GM18873 (cell line): ENCODE measurements around the gene STK38L.
"Not testable (repeated sequence)": the region's sequence is repeated elsewhere in the genome, so short reads cannot be mapped to it uniquely, and the experiment has no call there.

Source experiments
- ATAC-seq: cut with Tn5 transposase; IDR thresholded peaks from one replicate; pipeline ENCODE4 v1.9.1; 2021; ENCODE audit warnings: mild to moderate bottlenecking, moderate library complexity, moderate number of reproducible peaks; ENCODE audit not compliant: unreplicated experiment, low FRiP score

Gene STK38L

DNA sequence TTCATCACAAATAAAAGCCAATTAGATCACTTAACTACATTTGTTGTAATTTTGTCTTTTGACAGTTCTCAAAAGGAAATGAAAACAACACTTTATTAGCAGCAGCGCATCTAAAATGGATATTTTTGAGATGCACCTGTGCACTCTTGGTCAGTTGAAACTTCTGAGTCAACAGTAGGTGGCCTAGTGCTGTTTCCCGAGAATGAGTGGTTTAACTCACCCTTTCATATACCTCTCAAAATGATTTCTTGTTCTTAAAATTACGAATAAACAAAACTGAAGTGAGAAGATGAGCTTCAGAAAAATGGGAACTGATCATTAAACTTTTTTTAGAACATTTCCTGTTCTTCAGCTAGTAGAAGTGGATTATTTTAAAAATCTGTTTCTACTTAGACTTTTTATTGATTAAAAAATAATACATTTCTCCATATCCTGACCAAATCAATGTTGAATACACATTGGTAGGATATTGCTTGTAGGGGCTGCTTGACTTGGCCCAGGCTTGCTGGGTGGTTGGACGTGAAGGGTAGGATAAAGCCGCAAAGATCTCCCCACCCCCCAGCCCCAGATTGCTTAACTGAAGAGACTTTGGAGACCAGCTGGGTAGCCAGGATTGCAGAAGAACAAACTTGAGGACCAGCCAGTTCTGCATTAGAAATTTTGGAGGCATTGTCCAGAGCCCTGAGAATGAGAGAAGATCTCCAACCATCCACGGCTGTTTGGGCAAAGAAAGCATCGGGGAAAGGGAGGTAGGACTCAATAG is 22.3 kb upstream of the STK38L start:
- peak; percentile 74 for ATAC-seq

DNA sequence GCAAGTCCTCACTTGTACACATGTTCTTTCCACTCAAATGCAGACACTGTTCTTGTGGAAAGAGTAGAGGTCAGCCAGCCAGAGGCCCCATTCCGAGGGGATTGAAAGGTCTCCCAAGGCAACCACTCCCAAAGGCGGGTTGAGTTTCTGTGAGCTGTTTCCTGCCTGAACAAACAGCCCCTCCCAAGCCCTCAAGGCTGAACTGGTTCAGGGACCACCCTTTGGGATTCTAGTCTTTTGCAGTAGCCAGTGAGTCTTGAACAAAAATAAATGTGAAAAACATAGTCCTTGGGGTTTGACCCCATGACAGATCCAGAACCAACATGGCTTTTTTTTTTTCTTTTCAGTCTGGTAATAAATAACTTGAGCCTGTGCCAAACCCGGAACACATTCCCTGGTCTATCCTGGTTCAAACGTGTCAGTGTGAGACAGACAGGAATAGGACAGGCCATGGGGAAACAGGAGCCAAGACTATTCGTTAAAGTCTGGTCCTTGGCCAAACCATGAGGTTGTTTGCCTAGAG is 17.6 kb upstream of the STK38L start:
- ATAC-seq = no peak

GRCh38 chr12:27229367-27229766 is 14.7 kb upstream of the STK38L start:
- ATAC-seq = no peak

DNA sequence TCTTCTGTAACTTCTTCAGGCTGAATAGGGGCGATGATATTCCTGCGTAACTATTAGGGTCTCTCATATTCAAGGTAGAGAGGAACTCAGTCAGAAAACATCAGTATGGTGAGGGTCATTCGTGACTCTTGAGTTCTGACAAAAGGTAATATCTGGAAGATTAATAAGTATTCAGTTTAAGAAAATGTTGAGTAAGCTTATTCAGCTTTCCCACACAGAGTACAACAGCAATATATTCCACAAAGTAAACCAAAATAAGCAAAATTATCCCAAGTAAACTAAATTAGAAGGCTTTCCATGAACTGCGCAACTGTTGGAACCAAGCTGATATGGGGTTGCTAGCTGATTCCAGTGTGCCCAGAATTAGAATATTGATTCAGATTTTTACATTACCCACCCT is 12.7 kb upstream of the STK38L start:
- ATAC-seq = not testable (repeated sequence)

DNA sequence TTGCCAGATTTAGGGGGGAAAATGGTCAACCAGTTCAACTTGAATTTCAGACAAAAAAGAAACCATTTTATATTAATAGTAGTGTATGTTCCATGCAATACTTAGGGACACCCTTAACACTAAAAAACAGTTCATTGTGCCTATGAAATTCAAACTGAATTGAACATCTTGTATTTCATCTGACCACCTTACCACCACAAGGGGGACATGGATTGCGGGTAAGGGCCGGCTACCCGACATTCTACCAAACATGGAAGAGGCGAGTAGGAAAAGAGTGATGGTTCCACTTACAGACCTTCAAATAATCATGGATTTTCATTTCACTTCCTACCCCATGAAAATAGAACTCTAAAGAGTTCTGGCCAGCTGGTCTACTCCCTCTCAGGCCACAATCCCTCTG is 10.3 kb upstream of the STK38L start:
- no peak for ATAC-seq

- no peak for ATAC-seq
These were observed 7.6 kb upstream of the STK38L start for GRCh38 chr12:27236498-27236897.

GRCh38 chr12:27237790-27238771 is 6.0 kb upstream of the STK38L start:
- no peak for ATAC-seq

GRCh38 chr12:27243006-27243405 is 1.1 kb upstream of the STK38L start:
- ATAC-seq = no peak

GRCh38 chr12:27244689-27245488 is 803 bp downstream of the STK38L start:
- ATAC-seq = no peak

GRCh38 chr12:27246141-27246540 is 2.1 kb downstream of the STK38L start:
- no peak for ATAC-seq

GRCh38 chr12:27246774-27247173 is 2.7 kb downstream of the STK38L start:
- ATAC-seq = no peak

DNA sequence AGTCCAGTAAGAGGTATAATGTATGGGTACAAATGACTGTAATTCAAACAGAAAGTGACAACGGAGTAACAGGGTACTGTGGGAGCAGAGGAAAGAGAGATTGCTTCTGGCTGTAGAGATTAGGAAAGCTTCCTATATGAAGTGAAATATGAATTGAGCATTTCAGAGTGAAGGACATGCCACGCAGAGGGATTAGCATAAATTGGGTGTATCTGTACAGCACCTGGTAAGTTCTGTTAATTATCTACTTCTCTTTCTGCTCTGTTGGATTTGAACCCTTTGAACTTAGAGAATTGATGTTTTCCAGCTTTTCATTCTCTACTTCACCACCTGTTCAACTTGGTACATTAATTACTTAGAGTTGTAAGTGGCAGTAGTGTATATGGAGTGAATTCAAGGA is 8.8 kb downstream of the STK38L start:
- ATAC-seq = no peak

GRCh38 chr12:27253347-27253746 is 9.3 kb downstream of the STK38L start:
- no peak for ATAC-seq

GRCh38 chr12:27255806-27256205 is 11.7 kb downstream of the STK38L start:
- no peak for ATAC-seq

DNA sequence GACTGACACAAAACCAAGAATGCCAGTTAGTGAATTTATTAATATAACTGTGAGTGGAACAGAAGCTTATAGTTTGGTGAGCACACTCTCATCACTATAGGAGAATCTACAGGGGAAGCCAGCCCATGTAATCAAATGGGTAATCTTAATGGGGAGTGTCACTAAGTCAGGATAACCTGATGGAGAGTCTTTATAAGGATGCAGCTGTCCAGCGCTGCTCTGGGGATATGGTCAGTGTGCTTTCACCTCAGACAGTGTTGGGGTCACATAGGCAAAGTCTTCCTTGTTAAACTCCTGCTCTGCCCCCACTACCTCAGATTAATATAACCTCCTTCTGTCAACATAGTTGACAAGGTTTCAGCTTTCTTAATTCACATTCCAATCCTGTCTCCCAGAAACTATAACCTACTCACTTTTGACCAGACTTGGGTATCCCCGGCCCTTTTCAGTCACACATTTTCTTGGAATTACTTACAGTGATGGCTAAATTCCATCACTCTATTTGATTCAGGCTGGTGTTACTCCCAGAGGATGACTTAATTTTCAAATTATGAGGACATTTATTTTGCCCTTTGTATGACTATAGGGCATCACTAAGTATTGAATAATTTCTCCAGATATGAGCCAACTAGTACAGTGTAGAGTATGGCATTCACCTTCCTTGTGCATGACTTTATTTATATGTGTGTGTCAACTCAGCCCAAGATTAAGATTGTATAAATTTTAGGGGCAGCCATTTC is 13.2 kb downstream of the STK38L start:
- no peak for ATAC-seq

DNA sequence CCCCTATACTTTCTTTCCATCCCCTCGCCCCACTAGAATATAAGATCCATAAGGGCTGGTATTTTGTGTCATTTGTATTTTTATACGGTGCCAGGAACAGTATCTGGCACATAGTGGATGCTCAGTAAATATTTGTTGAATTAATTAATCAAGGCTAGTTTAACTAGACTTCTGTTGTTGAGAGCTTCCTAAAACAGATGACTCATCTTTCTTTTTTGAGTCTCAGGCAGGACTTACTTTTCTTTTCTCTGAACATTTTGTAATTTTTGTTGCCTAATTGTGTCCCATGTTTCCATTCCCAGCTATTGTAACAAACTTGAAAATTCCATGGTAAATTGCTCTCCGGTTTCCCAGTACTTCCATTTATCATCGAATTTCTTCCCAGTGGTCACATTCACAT is 16.7 kb downstream of the STK38L start:
- no peak for ATAC-seq

DNA sequence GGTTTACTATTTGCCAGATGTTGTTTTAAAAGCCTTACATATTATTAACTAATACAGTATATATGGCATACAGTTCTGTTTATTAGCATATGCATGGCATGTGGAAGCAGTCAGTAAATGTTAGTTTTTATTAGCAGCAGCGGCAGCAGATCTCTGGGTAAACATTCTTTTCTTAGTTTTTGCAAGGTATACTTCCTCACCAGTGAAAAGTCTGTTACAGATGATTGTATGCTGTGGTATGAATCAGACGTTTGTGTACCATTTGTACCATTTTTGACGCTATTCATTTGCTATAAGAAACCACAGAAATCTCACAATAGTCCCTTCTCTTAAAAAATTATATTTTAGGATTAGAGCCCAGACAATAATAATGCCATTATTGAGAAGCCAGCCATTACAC is 17.8 kb downstream of the STK38L start:
- ATAC-seq = no peak

DNA sequence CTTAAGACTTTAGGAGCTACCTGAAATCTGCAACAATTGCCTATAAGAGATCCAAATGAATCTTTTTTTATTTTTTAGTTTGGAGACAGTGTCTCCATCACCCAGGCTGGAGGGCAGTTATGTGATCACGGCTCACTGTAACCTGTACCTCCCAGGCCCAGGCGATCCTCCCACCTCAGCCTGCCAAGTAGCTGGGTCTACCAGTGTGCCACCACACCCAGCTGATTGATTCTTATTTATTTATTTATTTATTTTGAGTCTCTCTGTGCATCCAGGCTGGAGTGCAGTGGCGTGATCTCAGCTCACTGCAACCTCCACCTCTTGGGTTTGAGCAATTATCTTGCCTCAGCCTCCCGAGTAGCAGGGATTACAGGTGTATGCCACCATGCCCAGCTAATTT is 26.1 kb downstream of the STK38L start:
- no peak for ATAC-seq

DNA sequence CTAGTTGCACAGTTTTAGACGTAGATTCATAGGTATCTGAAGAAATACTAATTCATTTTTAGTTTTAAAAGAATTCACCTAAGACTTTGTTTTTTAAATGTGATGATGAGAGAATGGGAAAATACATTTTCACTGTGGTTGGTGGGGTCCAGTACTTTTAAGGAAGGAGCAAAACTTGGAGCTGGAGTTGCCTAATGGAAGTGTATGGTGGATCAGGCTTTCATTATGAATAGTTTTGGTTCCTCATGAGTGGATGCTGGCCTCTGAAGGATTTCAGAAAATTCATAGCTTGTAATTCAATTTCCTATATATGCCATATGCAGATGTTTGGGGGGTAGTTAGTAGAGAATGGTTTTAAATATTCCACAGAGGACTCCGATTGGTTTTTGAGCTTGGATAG is 27.1 kb downstream of the STK38L start:
- no peak for ATAC-seq
